ENCODE data around the gene MAN1C1. TPM values are rescaled to one million over a fixed set of nuclear protein-coding genes. Genes with fewer than 3 reads are reported as not detected.

Gene MAN1C1
- polyA plus RNA-seq, 5 donors: 12.3 to 19.2 (median 14.7) TPM

- no peak for DNase-seq
Measured at GRCh38 chr1:25814549-25815087, 198.0 kb downstream of the MAN1C1 start.

GRCh38 chr1:25815208-25816111 is 198.9 kb downstream of the MAN1C1 start:
- no peak for DNase-seq

GRCh38 chr1:25816112-25816718 is 199.6 kb downstream of the MAN1C1 start:
- DNase-seq: no peak

GRCh38 chr1:25817840-25818501 is 201.4 kb downstream of the MAN1C1 start:
- no peak for DNase-seq

- DNase-seq: no peak
Measured at GRCh38 chr1:25818569-25818968, 202.0 kb downstream of the MAN1C1 start.

- DNase-seq: peak; percentile 85 to 88
Measured at GRCh38 chr1:25819491-25820246, 203.1 kb downstream of the MAN1C1 start, which contains the start of gene MTFR1L. TSS of gene MTFR1L (plus strand) at chr1:25819954. CDS start at chr1:25823105, 3,151 bp downstream.

GRCh38 chr1:25820247-25821111 is 203.9 kb downstream of the MAN1C1 start:
- DNase-seq: no peak

GRCh38 chr1:25821112-25821476 is 204.5 kb downstream of the MAN1C1 start:
- no peak for DNase-seq

GRCh38 chr1:25821630-25822091 is 205.1 kb downstream of the MAN1C1 start:
- no peak for DNase-seq

- no peak for DNase-seq
Measured at GRCh38 chr1:25825605-25826004, 209.0 kb downstream of the MAN1C1 start.

GRCh38 chr1:25826571-25826970 is 210.0 kb downstream of the MAN1C1 start:
- DNase-seq: no peak

- no peak for DNase-seq
Measured at GRCh38 chr1:25828491-25828890, 211.9 kb downstream of the MAN1C1 start.

- DNase-seq: no peak
Measured at GRCh38 chr1:25829046-25829445, 212.5 kb downstream of the MAN1C1 start.

- no peak for DNase-seq
Measured at GRCh38 chr1:25831569-25832196, 215.1 kb downstream of the MAN1C1 start.

GRCh38 chr1:25832336-25833037 is 215.9 kb downstream of the MAN1C1 start:
- DNase-seq: no peak

GRCh38 chr1:25833158-25833557 is 216.6 kb downstream of the MAN1C1 start:
- no peak for DNase-seq
